WTC11 (cell line): ENCODE measurements around the gene FCHSD2. TPM values are rescaled to one million over a fixed set of nuclear protein-coding genes. Genes with fewer than 3 reads are reported as not detected.
"Not testable (repeated sequence)": the region's sequence is repeated elsewhere in the genome, so short reads cannot be mapped to it uniquely, and the experiment has no call there.

Experiments used
- ATAC-seq: fragments of 200-7000 bp; cut with Tn5 transposase; 2 replicates; pipeline ENCODE4 v1.10.0; 2021; ENCODE audit warnings: mild to moderate bottlenecking, moderate library complexity
- CTCF ChIA-PET: fragments of 300-600 bp; sonication (Branson Sonifier 250); formaldehyde crosslinking; loops from one replicate; lab custom pipeline; 2021; ENCODE audit warnings: antibody characterized with exemption; lab: Charles Lee
- POLR2A ChIA-PET: fragments of 350-600 bp; sonication (Branson Sonifier 250); formaldehyde crosslinking; loops from one replicate; lab custom pipeline; 2021; ENCODE audit warnings: antibody characterized with exemption; lab: Charles Lee
- DNase-seq: peaks from one replicate; pipeline ENCODE4 v3.0.0; 2021; ENCODE audit warnings: low spot score
- H3K27ac Mint-ChIP-seq: 2 replicates; pipeline ENCODE4 v1.8.0; 2021; ENCODE audit warnings: mixed read lengths
- H3K27me3 Mint-ChIP-seq: 2 replicates; pipeline ENCODE4 v1.8.0; 2021; ENCODE audit warnings: low read depth, mild to moderate bottlenecking, moderate library complexity, mixed read lengths
- H3K36me3 Mint-ChIP-seq: 2 replicates; pipeline ENCODE4 v1.8.0; 2021; ENCODE audit warnings: mixed read lengths
- H3K4me1 Mint-ChIP-seq: 2 replicates; pipeline ENCODE4 v1.8.0; 2022; ENCODE audit warnings: mixed read lengths
- H3K4me3 Mint-ChIP-seq: 2 replicates; pipeline ENCODE4 v1.8.0; 2021; ENCODE audit warnings: mild to moderate bottlenecking, moderate library complexity, mixed read lengths
- H3K9me3 Mint-ChIP-seq: 2 replicates; pipeline ENCODE4 v1.8.0; 2021; ENCODE audit warnings: mixed read lengths
- ATF2 ChIP-seq: sonication (generic); formaldehyde crosslinking; IDR thresholded peaks from 2 replicates; pipeline ENCODE4 v1.8.1; 2022; ENCODE audit warnings: low read depth, missing genetic modification reagents, borderline replicate concordance
- ATF6 ChIP-seq: sonication (generic); formaldehyde crosslinking; IDR thresholded peaks from 2 replicates; pipeline ENCODE4 v1.8.1; 2023; ENCODE audit warnings: mild to moderate bottlenecking, missing genetic modification reagents
- CREM ChIP-seq: sonication (generic); formaldehyde crosslinking; IDR thresholded peaks from 2 replicates; pipeline ENCODE4 v1.8.1; 2022; ENCODE audit warnings: mild to moderate bottlenecking, missing genetic modification reagents, moderate library complexity
- CTCF ChIP-seq: fragments of 200-600 bp; IDR thresholded peaks from 2 replicates; pipeline ENCODE4 v1.8.0; 2022; ENCODE audit warnings: antibody characterized with exemption
- EMX1 ChIP-seq: fragments of 250-450 bp; sonication (Bioruptor Pico); IDR thresholded peaks from 2 replicates; pipeline ENCODE4 v1.8.0; 2021; ENCODE audit warnings: mild to moderate bottlenecking
- FOXP4 ChIP-seq: sonication (generic); formaldehyde crosslinking; IDR thresholded peaks from 2 replicates; pipeline ENCODE4 v1.8.0; 2022; ENCODE audit warnings: mild to moderate bottlenecking, missing genetic modification reagents
- IRF1 ChIP-seq: sonication (generic); formaldehyde crosslinking; IDR thresholded peaks from 2 replicates; pipeline ENCODE4 v1.8.0; 2023; ENCODE audit warnings: missing genetic modification reagents
- IRF2 ChIP-seq: sonication (generic); formaldehyde crosslinking; IDR thresholded peaks from 2 replicates; pipeline ENCODE4 v1.8.0; 2022; ENCODE audit warnings: low read depth, missing genetic modification reagents, borderline replicate concordance
- KAT7 ChIP-seq: sonication (generic); formaldehyde crosslinking; IDR thresholded peaks from 2 replicates; pipeline ENCODE4 v1.8.1; 2023; ENCODE audit warnings: missing genetic modification reagents, mild to moderate bottlenecking, borderline replicate concordance
- NFATC4 ChIP-seq: fragments of 250-450 bp; sonication (Bioruptor Pico); IDR thresholded peaks from 2 replicates; pipeline ENCODE4 v1.9.0; 2021; ENCODE audit warnings: mild to moderate bottlenecking
- NFE2L1 ChIP-seq: sonication (generic); formaldehyde crosslinking; IDR thresholded peaks from 2 replicates; pipeline ENCODE4 v1.8.1; 2023; ENCODE audit warnings: missing genetic modification reagents
- NR3C1 ChIP-seq: sonication (generic); formaldehyde crosslinking; conservative IDR thresholded peaks from 2 replicates; pipeline ENCODE4 v1.8.1; 2023; ENCODE audit warnings: low read depth, mild to moderate bottlenecking, missing genetic modification reagents
- TP53 ChIP-seq: sonication (generic); formaldehyde crosslinking; IDR thresholded peaks from 2 replicates; pipeline ENCODE4 v1.8.1; 2023; ENCODE audit warnings: mild to moderate bottlenecking, missing genetic modification reagents
- ZMAT4 ChIP-seq: fragments of 250-450 bp; sonication (Bioruptor Pico); IDR thresholded peaks from 2 replicates; pipeline ENCODE4 v1.9.0; 2021; ENCODE audit warnings: mild to moderate bottlenecking
- ZNF121 ChIP-seq: sonication (generic); formaldehyde crosslinking; IDR thresholded peaks from 2 replicates; pipeline ENCODE4 v1.8.0; 2023; ENCODE audit warnings: missing genetic modification reagents
- ZNF138 ChIP-seq: sonication (generic); formaldehyde crosslinking; conservative IDR thresholded peaks from 2 replicates; pipeline ENCODE4 v1.8.1; 2022; ENCODE audit warnings: mild to moderate bottlenecking, moderate library complexity, missing genetic modification reagents
- ZNF317 ChIP-seq: sonication (generic); formaldehyde crosslinking; IDR thresholded peaks from 2 replicates; pipeline ENCODE4 v1.8.1; 2023; ENCODE audit warnings: low read depth, mild to moderate bottlenecking, moderate library complexity, missing genetic modification reagents, borderline replicate concordance
- total RNA-seq: library from RNA; stranded (reverse); gene quantifications from 3 replicates; pipeline ENCODE4 v1.2.3, GENCODE V29; 2021

FCHSD2 gene
- total RNA-seq, 1 experiment from 2014 or later = 10.1 TPM

- no peak overlapping the region for H3K4me3 Mint-ChIP-seq
- H3K36me3 Mint-ChIP-seq = no peaks in the 10 kb centered on the region; the same call in 1 of the 2 replicates
- H3K4me1 Mint-ChIP-seq = peaks cover 9% of the 10 kb centered on the region
- 0 out of 2 replicates have a peak, but pooled peaks have one; percentile 25 for TF ChIP-seq ZNF121
- no peak for TF ChIP-seq KAT7 (CRISPR knock-in tag)
- no peak for TF ChIP-seq ZNF317 (CRISPR knock-in tag)
- TF ChIP-seq, all 79 proteins: peak for 1
- ChIA-PET POLR2A (no interaction called here), CTCF (interaction anchor here (0.6 kb wide), 1 partner anchor 452 kb away, joined by 3 read pairs; no protein-coding TSS in a partner anchor)
- no peak for ATAC-seq
- Mint-ChIP-seq H3K9me3 (no peaks in the 10 kb centered on the region), H3K27me3 (peaks cover 9% of the 10 kb centered on the region), H3K27ac (no peak overlapping the region)
- no peak for DNase-seq
These were observed 6.5 kb downstream of the FCHSD2 start for GRCh38 chr11:73135346-73136284.

- not testable (repeated sequence) for H3K27ac Mint-ChIP-seq, H3K27me3 Mint-ChIP-seq, H3K36me3 Mint-ChIP-seq, ATAC-seq, H3K4me1 Mint-ChIP-seq, H3K9me3 Mint-ChIP-seq, DNase-seq, H3K4me3 Mint-ChIP-seq
- POLR2A ChIA-PET = interaction anchor here (0.6 kb wide), 1 partner anchor 200 kb away, joined by 3 read pairs; no protein-coding TSS in a partner anchor
- CTCF ChIA-PET = interaction anchor here (2.8 kb wide), 1 partner anchor 10 kb away, joined by 9 read pairs; the partner anchor contains the start of gene FCHSD2
These were observed 9.8 kb downstream of the FCHSD2 start for GRCh38 chr11:73132349-73132748.

- DNase-seq = no peak
- ChIA-PET POLR2A (no interaction called here), CTCF (interaction anchor here (0.6 to 2.8 kb wide), 2 partner anchors 12 to 372 kb away, joined by 4 to 9 read pairs; partner anchors contain the start of gene FCHSD2)
- ATAC-seq = no peak
- H3K27me3 Mint-ChIP-seq = no peaks in the 10 kb centered on the region
- TF ChIP-seq CREM (CRISPR knock-in tag) (no peak), IRF1 (CRISPR knock-in tag) (no peak), CTCF (no peak), IRF2 (CRISPR knock-in tag) (no peak), FOXP4 (CRISPR knock-in tag) (no peak), NR3C1 (CRISPR knock-in tag) (no peak), ZMAT4 (CRISPR knock-in tag) (no peak), TP53 (no peak), ATF2 (CRISPR knock-in tag) (no peak), NFATC4 (CRISPR knock-in tag) (no peak), ZNF138 (no peak), ATF6 (no peak), EMX1 (CRISPR knock-in tag) (no peak), NFE2L1 (CRISPR knock-in tag) (no peak)
- no peaks in the 10 kb centered on the region for H3K9me3 Mint-ChIP-seq
- H3K27ac Mint-ChIP-seq = no peak overlapping the region
- no peak overlapping the region for H3K4me3 Mint-ChIP-seq
- no peaks in the 10 kb centered on the region for H3K36me3 Mint-ChIP-seq
- H3K4me1 Mint-ChIP-seq = 0 out of 2 replicates have a peak, but pooled peaks cover 6% of the 10 kb centered on the region
These were observed 11.9 kb downstream of the FCHSD2 start for GRCh38 chr11:73130181-73130580.
